WTC11 (cell line): ENCODE measurements around the gene IFNG.

Source experiments
- CTCF ChIP-seq: fragments of 200-600 bp; IDR thresholded peaks from 2 replicates; pipeline ENCODE4 v1.8.0; 2022; ENCODE audit warnings: antibody characterized with exemption
- FOXP1 ChIP-seq: sonication (generic); formaldehyde crosslinking; IDR thresholded peaks from 2 replicates; pipeline ENCODE4 v1.8.0; 2022; ENCODE audit warnings: missing genetic modification reagents, mild to moderate bottlenecking, moderate library complexity, borderline replicate concordance
- FOXP4 ChIP-seq: sonication (generic); formaldehyde crosslinking; IDR thresholded peaks from 2 replicates; pipeline ENCODE4 v1.8.0; 2022; ENCODE audit warnings: mild to moderate bottlenecking, missing genetic modification reagents
- MAX ChIP-seq: sonication (generic); formaldehyde crosslinking; IDR thresholded peaks from 2 replicates; pipeline ENCODE4 v1.8.0; 2022; ENCODE audit warnings: mild to moderate bottlenecking, missing genetic modification reagents
- RELA ChIP-seq: sonication (generic); formaldehyde crosslinking; IDR thresholded peaks from 2 replicates; pipeline ENCODE4 v1.8.1; 2022; ENCODE audit warnings: missing genetic modification reagents, mild to moderate bottlenecking, borderline replicate concordance
- TP53 ChIP-seq: sonication (generic); formaldehyde crosslinking; IDR thresholded peaks from 2 replicates; pipeline ENCODE4 v1.8.1; 2023; ENCODE audit warnings: mild to moderate bottlenecking, missing genetic modification reagents
- USF2 ChIP-seq: sonication (generic); formaldehyde crosslinking; IDR thresholded peaks from 2 replicates; pipeline ENCODE4 v1.8.1; 2023; ENCODE audit warnings: mild to moderate bottlenecking, missing genetic modification reagents, moderate library complexity
- ZNF121 ChIP-seq: sonication (generic); formaldehyde crosslinking; IDR thresholded peaks from 2 replicates; pipeline ENCODE4 v1.8.0; 2023; ENCODE audit warnings: missing genetic modification reagents
- ZNF138 ChIP-seq: sonication (generic); formaldehyde crosslinking; conservative IDR thresholded peaks from 2 replicates; pipeline ENCODE4 v1.8.1; 2022; ENCODE audit warnings: mild to moderate bottlenecking, moderate library complexity, missing genetic modification reagents
- ZNF232 ChIP-seq: sonication (generic); formaldehyde crosslinking; IDR thresholded peaks from 2 replicates; pipeline ENCODE4 v1.8.0; 2022; ENCODE audit warnings: mild to moderate bottlenecking, missing genetic modification reagents
- ZNF416 ChIP-seq: fragments of 250-450 bp; sonication (Bioruptor Pico); IDR thresholded peaks from 2 replicates; pipeline ENCODE4 v1.9.0; 2021; ENCODE audit warnings: mild to moderate bottlenecking, inconsistent platforms
- TF ChIP-seq, protein P1 (sequence below): sonication (generic); formaldehyde crosslinking; IDR thresholded peaks from 2 replicates; pipeline ENCODE4 v1.8.1; 2022; ENCODE audit warnings: low read depth, missing genetic modification reagents, borderline replicate concordance

DNA sequence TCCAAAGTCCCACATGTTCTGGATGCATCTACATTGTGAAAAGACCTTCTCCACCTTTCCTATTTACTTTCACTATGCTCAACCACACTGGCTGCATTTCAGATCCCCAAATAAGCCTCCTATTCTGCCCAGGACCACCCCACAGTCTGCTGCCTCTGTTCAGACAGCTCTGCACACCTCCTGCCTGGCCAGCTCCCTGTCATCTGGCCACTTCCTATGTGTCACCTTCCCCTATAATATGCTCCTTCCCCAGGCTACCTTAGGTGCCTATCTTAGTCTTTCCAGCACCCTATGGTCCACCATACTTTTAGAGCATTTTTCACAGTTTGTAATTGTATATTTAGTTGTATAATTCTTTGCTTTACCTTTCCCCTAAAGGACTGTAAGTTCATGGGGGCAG is 50.5 kb downstream of the IFNG start:
- no peak for TF ChIP-seq CTCF
- no peak for TF ChIP-seq ZNF138
- no peak for TF ChIP-seq TP53 (CRISPR knock-in tag)
- no peak for TF ChIP-seq FOXP1 (CRISPR knock-in tag)
- TF ChIP-seq, protein P1, sequence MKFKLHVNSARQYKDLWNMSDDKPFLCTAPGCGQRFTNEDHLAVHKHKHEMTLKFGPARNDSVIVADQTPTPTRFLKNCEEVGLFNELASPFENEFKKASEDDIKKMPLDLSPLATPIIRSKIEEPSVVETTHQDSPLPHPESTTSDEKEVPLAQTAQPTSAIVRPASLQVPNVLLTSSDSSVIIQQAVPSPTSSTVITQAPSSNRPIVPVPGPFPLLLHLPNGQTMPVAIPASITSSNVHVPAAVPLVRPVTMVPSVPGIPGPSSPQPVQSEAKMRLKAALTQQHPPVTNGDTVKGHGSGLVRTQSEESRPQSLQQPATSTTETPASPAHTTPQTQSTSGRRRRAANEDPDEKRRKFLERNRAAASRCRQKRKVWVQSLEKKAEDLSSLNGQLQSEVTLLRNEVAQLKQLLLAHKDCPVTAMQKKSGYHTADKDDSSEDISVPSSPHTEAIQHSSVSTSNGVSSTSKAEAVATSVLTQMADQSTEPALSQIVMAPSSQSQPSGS (CRISPR knock-in tag): no peak
- no peak for TF ChIP-seq USF2 (CRISPR knock-in tag)
- no peak for TF ChIP-seq MAX (CRISPR knock-in tag)
- TF ChIP-seq ZNF416 (CRISPR knock-in tag): no peak
- TF ChIP-seq RELA (CRISPR knock-in tag): no peak
- TF ChIP-seq ZNF121 (CRISPR knock-in tag): no peak
- no peak for TF ChIP-seq ZNF232
- no peak for TF ChIP-seq FOXP4 (CRISPR knock-in tag)
